HG02852 (cell line): ENCODE data around the gene ITPKB.
A peak's percentile ranks its signal among the peaks of the same experiment; 100 is the strongest.
"Not testable (repeated sequence)": the region's sequence is repeated elsewhere in the genome, so short reads cannot be mapped to it uniquely, and the experiment has no call there.

Experiments used
- ATAC-seq: cut with Tn5 transposase; IDR thresholded peaks from one replicate; pipeline ENCODE4 v1.9.1; 2021; ENCODE audit warnings: mild to moderate bottlenecking, moderate library complexity; ENCODE audit not compliant: unreplicated experiment

The ITPKB gene

DNA sequence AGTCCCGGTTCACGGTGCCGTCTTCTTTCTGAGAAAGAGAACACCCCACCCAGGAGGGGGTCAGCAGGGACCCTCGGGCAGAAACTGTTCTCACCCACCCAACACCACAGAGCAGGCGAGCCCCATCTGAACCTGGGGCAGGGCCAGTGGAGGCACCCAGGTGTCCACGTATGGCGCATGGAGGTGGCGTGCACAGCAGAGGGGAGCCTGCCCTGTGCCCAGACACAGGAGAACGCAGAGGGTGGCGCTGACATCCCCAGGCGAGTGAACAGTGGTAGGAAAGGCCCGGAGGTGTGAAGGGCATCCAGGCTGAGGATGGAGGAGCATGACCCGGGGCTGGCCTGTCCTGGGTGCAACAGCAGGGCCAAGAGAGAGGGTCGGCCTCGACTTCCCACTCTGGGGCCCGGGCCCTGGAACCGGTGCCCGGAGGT, 99.4 kb downstream of the ITPKB start:
- ATAC-seq = no peak

DNA sequence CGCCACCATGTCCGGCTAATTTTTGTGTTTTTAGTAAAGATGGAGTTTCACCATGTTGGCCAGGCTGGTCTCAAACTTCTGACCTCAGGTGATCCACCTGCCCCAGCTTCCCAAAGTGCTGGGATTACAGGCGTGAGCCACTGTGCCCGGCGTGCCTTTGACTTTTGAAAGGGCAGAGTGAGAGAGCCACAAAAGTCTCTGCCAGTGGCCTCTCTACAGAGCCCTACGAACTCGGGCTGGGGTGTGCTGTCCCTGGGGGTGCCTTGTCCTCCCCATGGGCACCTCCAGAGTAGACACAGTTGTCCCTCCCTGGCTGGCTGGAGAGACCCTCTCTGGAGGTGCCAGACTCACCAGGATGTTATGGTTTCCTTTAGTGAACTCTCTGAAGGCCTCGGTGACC, 99.9 kb downstream of the ITPKB start:
- not testable (repeated sequence) for ATAC-seq

DNA sequence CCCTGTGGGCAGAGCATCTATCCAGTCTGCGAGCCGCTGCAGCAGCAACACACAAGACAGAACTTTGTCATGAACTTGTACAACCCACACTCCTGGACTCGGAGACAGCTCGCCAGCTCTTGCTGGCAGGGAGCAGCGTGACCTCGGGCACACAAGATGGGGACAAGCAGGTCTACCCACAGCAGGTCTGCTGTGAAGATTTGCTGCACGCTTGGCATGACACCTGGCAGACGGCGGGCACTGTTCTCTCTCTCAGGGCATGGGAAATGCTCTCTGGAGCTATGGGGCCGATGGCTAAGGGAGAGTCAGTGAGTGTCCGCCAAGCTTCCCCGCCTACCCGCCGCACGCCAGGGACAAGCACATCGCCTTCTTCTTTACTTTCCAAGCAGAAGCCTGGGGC, 100.5 kb downstream of the ITPKB start:
- no peak for ATAC-seq

DNA sequence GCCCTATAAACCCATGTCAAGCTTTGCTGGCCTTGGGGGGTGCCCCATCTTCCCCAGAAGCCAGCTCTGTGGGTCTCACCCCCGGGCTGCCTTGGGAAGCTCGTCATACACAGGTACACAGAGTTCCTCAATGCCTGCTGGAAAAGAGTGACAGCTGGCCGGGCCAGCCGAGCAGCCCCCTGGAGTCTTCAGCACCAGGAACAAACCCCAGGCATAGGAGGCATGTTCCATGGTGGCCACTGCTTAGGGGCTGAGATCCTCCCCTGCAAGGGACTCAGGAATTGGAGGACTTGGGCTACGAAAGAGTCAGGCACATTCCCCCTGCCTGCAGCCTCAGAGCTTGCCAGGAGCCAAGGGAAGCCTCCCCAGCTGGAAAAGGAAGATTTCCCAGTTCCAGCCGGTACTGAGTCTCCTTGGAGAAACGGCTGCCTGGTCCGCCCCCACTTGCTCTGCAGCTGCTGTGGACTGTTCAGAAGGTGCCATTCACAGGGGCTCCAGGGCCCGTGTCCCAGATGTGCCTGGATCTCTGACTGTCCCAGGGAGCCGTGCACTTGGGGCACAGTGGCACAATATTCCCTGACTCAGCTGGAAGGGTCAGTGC, 101.0 kb downstream of the ITPKB start:
- no peak for ATAC-seq

DNA sequence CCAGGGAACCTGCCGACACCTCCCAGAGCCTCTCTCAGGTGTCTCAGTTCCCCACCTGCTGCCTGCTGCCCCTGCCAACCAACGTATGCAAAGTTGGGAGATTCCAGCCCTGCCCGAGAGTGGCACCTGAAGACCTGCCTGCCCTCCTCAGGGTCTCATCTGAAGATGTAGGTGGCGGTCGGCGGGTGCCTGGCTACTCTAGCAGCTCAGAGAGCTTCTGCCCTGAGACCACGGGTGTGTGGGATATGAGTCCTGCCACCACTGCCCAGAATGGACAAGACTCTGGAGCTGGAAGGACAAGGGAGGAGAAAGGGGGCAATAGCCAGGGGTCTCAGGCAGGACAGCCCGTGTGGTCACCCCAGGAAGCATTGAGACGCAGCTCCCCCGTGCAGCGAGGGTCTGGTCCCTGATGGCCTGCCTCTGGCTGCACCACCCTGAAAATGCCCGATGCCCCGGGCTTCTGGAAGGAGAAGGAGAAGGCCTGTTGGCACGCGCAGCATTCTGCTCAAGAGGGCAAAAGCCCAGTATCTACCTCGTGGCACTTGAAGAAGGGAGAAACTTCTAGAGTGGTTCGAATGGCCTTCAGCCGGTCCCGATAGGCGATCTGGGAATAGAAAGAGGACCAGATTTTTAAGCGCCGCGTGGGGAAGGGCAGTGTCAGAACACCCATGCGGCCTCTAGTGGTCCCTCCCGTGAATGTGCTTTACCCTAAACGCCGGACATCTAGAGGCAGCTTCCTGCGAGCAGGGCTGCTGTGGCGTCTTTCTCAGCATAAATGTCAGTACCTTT, 101.7 kb downstream of the ITPKB start:
- no peak for ATAC-seq

DNA sequence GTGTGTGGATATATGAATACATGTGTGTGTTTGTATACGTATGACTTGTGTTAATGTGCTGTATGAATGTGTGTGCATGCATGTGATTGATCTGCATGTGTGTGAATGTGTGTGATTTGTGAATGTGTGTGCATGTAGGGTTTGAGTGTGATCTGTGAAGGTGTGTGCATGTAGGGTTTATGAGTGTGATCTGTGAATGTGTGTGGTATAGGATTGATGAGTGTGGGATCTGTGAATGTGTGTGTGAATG, 102.3 kb downstream of the ITPKB start:
- ATAC-seq = no peak

DNA sequence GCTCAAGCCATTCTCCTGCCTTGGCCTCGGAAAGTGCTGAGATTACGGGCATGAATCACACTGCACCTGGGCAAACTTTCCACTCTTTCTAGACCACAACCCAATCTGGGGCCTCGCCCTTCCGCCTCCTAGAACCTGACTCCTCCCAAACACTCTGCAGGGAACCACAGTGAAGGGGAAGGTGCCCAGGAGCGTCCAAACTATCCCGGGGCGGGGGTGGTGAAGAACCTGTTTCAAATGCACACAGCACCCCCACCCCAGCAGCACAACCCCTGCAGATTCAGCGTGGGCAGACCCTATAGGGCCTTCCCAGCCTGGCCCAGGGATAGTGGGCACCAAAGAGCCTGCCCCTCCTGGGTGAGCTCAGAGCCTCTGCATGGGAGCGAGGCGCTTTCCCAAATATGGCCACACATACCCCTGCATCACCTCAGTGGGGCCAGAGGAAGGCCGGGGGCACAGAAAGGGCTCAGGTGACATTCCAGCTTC, 103.6 kb downstream of the ITPKB start:
- no peak for ATAC-seq

DNA sequence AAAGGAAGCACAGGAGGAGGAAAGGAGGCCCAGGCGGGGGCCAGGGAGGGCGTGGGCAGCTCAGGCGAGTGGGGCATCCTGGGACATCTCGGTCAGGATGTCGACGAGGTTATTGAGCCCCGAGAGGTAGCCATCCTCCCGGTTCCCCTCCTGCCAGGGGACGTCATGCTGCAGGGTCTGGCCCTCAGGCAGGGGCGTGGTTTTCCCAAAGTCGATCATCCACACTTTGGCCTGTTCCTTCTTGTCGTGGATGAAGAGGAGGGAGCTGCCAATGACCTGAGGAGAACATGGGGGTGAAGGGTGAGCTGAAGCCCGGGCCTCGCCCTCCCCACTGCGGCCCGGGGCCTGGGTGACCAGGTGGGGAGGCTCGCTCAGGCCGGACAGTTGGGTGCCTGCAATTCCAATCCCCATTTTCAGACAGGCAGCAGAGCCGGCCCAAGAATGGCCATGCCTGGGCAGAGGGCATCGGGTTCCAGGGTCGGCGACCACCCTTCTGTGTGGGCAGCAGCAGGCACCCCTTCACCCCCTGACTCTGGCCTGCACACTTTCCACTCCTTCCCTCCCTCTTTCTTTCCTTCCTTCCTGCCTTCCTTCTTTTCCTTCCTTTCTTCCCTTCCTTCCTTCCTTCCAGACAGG, 104.4 kb downstream of the ITPKB start:
- ATAC-seq = no peak

DNA sequence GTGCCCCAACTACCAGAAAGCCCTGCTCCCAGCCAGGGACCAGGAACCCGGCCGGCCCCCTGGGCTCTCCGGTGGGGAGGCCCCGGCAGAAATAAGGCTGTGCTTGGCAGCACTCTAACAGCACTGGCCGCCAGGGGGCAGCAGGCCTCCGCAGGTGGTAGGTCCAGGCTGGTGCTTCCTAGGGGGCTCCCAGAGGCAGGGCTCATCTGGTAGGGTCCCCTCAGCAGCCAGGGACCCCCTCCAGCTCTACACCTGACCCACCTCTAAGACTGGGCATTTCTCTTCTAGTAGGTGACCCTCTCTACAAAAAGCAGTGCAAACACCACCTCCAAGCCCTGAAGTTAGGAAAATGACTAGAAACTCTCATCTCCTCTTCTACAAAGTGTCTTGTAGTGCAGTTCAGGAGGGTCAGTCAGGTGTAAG, 104.9 kb downstream of the ITPKB start:
- ATAC-seq = peak; percentile 67

DNA sequence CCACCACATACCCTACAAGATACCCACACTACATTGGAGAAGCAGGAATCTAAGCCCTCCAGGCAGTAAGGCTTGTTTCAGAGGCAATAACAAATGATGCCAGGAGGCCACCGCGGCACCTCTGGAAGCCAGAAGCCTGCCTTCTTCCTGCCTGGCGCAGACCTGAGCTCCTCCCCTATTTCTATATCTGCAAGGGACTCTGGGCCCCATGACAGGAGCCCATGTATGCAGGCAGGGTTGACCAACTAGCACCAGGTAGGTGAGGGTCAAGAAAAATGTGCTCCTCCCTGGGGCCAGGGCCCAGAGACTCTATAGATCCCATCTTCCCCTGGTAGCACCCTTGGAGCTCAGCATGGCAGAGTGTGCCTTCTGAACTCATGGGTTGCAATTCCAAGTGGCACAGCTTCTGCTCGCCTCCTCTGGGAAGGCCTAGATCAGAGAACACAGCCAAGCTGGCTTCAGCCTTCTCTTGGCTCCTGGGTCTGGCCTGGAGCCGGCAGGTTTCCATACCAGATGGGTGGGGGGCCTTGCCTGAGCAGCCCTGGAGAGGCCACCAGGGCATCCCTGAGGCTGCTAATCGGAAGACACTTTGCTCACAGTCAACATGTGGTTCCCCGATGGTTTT, 105.4 kb downstream of the ITPKB start:
- ATAC-seq = peak; percentile 15

DNA sequence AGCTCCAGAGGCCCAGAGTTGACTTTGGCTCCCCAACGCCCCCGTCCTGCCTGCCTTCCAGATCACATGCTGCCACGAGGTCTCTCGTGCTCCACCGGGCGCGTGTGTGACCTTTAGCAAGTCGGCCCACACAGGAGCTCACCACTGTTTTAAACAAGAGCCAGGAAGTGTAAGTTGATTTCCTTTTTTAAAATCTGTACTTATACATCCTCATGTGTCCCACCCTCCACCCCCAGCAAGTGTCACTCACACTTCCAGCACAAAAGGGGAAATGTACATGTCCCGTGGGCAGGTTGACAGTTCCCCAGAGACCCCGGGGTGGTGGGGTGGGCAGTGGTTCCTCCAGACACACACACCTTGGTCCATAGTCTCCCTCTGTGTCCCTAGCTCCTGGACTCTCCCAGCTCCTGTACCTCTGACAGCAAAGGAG, 106.1 kb downstream of the ITPKB start:
- no peak for ATAC-seq

DNA sequence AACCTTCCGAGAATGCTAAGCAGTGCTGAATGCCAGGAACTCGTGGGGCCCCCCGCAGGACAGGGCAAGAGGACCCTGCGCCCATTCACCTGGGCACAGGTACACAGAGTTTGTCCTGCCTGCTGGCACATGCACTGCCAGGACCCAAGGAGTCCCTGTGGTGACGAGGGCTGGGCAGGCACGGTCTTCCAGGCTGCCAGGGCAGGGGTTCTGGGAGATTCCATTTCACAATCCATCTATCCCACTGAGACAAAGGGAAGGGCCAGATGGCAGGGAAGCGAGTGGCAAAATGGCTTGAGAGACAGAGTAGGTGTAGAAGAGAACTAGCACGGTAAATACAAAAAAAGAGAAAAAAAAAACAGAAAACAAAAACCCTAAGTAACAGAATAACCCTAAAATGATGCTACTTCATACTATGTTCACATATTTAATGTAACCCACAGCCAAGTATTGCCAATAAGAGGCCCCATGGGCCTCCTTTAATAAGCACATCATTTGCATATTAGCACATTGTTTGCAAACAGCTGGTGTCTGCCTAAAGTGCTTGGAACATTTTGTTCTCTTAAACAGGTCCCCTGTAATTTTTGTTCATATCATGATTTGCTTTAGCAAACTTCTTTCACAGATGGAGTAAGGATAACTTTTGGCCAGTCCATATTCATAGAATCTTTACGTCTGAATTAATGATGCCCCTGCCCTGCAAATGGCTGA, 106.8 kb downstream of the ITPKB start:
- ATAC-seq = no peak

DNA sequence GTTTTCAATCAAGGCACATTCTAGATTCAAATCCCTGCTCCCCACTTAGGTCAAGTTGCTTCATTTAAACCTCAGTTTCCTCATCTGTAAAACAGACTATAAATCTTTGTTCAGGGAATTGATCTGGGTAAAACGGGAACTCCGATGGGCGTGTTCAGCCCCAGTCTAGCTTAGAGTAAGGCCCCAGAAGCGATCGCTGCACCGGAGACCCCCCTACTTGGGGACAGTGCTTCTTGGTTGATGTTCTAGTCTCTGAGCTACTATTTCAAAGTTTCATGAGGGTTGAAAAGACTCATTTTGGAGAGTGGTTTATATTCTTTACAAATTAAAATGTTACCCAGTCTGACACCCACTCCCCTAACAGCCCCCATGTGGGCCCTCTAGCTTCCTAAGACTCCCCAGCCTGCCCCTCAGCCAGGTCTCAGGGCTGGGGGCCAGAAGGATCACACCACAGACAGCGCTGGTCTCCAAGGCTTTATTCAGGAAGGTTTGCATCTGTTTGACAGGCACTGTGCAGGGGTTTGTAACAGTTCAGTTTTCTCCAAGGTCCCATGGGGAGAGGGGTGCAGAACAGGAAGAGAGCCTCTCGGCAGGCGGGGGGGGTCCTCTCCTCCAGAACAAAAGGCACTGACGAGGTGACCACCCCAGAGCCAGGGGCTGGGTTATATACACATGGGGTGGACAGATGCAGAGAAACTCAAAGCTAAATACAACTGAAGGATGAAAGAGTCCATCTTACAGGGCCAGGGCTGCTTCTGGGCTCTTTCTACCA, 107.7 kb downstream of the ITPKB start:
- no peak for ATAC-seq

DNA sequence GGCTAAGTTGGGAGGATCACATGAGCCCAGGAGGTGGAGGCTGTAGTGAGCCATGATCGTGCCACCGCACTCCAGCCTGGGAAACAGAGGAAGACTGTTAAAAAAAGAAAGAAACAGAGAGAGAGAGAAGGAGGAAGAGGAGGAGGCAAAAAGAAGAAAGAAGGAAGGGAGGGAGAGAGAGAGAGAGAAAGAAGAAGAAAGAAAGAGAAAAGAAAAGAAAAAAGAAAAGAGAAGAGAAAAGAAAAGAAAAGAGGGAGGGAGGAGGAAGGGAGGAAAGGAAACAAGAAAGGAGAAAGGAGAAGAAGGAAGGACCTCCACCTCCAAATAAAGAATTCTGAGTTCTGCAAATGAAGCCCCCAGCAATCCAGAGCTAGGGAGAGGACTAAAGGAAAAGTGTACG, 108.5 kb downstream of the ITPKB start:
- no peak for ATAC-seq

DNA sequence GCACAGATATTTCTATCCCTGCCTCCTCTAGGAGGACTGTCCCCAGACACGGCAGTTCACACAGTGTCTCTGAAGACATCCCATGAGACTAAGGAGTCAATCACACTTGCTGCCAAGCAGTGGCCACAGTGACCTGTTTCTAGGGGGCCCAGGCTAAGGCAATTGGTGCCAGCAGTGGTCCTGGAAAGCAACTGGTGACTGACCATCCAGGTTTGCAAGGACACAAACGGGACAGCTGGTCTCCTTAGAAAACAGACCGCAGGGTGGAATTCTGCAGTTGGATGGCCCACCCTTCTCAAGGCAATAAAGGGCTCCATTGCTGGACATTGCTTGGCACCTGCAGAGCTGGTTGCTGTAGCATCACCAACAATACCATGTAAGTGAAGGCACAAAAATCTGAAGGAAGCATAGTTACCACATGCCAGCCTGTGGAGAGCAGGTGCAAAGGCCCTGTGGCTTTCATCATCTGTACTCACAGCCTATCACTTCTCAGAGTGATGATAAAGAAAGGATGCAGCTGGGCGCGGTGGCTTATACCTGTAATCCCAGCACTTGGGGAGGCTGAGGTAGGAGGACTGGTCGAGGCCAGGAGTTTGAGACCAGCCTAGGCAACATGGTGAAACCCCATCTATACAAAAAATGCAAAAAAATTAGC, 109.1 kb downstream of the ITPKB start:
- no peak for ATAC-seq

DNA sequence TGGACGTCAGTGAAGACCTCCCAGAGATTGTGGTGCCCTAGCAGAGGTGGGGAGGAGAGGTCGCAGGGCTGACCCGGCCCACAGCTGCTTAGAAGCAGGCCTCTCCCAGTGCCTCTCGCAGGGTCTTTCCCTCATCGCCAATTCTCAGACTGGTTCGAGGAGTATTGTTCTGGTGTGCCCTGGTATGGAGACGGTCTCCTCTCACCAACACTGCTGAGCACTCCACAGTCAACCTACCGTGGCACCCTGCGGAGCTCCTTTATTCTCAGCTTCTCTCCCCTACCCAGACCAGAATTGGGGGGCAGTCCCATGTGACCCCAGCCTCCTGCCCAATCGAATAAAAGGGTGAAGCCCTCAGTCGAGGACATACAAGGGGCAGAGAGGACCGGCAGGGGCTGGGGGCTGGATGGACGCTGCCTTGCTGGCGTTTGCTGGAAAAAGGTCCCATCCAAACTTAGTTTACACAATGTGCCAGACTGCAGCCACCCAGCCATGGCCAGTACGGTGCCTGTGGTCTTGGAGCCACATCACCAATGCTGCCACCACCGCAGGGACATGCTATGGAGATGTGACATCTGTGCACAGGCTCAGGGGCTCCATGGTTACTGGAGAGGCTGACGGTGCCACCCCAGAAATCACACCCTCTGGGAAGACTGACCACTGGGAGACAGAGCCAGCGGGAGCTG, 109.7 kb downstream of the ITPKB start:
- no peak for ATAC-seq

DNA sequence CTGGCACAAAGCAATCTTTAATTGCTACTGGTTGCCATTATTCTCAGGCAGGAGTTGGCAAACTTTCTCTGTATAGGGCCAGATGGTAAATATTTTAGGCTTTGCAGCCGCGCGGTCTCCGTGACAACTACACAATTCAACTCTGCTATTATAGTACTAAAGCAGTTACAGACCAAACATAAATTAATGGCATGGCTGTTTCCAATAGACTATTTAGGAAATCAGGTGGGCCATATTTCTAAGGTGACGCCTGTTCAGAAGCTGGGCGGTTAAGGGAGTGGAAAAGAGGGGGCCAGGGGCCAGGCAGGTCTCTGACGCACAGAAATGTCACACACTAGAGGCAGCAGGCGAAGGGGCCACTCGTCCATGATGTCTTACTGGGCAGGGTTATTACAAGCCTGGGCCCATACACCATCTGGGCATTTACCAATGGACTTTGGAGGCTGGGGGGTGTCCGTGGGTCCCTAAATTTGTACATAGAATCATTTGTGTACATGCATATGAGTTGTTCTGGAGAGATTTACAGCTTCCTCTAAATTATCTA, 110.4 kb downstream of the ITPKB start:
- ATAC-seq = no peak

DNA sequence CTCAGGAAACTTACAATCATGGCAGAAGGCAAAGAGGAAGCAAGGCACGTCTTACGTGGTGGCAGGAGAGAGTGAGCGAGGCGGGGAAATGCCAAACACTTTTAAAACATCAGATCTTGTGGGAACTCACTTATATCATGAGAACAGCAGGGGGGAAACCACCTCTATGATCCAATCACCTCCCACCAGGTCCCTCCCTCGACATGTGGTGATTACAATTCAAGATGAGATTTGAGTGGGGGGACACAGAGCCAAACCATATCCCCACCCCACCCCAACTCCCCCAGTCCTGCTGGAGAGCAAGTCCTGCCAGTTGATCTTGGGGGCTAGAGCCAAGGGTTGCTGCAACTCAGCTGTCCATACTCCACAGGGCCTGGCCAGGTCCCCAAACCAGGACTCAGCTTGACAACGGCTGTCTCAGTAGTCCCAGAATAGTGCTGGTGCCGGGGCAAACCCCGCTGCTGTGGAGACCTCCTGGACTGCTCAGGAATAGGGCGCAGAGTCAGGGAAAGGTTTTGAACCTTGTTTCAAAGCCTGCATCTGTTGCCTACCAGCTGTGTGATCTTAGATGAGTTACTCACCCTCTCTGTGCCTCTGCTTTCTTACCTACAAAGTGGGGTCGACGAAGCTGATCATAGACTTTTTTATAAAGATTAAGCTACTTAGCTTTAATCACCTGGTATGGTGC, 111.0 kb downstream of the ITPKB start:
- no peak for ATAC-seq
